HCT116 (cell line): ENCODE measurements around the gene KATNAL2.

Experiments used
- CBX3 ChIP-seq: IDR thresholded peaks from 2 replicates; pipeline ENCODE4 v1.6.1; 2012; ENCODE audit warnings: low read depth
- CEBPB ChIP-seq: IDR thresholded peaks from 2 replicates; pipeline ENCODE4 v1.6.1; 2012; ENCODE audit warnings: low read depth
- CTCF ChIP-seq, 3 experiments: fragments of 200-600 bp in 1 of 3; sonication (generic) in 1 of 3; IDR thresholded peaks in 2 of 3; conservative IDR thresholded peaks in 1 of 3; 2 replicates each; pipeline ENCODE4 v1.5.1; 2012 to 2017; ENCODE audit warnings: low read depth in 2 of 3, low read length in 2 of 3, antibody characterized with exemption in 1 of 3, borderline replicate concordance in 1 of 3, control low read depth in 1 of 3, mild to moderate bottlenecking in 1 of 3, mixed read lengths in 1 of 3, mixed run types in 1 of 3, moderate library complexity in 1 of 3; ENCODE audit not compliant: insufficient read depth in 1 of 3
- EGR1 ChIP-seq: IDR thresholded peaks from 2 replicates; pipeline ENCODE4 v1.6.1; 2012; ENCODE audit warnings: low read depth
- POLR2A ChIP-seq: IDR thresholded peaks from 2 replicates; pipeline ENCODE4 v1.7.0; 2011; ENCODE audit warnings: borderline replicate concordance; ENCODE audit not compliant: insufficient read depth, insufficient read length; ENCODE audit errors: extremely low read depth
- TF ChIP-seq, protein P1 (sequence below): IDR thresholded peaks from 2 replicates; pipeline ENCODE4 v1.6.1; 2012

DNA sequence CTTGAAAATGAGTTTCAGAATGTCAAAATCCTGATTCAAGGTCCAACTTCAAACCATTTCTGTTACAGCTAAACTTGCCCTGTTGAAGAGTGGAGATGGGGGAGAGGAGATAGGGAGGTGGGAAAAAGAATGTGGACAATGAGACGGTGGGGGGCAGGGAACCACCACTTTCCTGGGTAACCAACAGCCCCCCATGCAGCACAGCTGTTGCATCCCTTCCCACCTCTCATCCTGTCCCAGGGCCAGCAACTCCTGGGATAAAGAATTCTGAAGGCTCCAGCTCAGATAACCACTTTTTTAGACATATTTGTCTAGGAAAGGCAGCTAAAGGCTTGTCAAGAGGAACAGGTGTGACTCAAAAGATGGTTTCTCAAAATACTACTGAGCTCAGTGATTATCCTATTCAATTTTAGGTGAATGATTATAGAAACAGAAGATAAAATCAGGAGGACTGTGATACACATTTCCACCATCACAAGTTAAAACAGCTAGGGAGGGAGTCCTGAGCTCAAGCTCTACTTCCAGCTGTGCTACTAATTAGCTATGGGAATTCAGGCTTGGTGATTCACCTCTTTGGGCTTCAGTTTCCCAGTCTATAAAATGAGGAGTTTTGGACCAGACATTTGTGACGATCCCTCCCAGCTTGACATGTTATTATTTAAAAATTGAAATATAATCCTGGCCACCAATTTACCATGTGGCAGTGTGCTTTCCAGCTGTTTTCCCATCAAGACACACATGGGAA, 196.6 kb downstream of the KATNAL2 start:
- no peak for TF ChIP-seq CEBPB
- no peak for TF ChIP-seq EGR1
- no peak for TF ChIP-seq CTCF (IDR thresholded peaks at IDR 0.05 in 2 of 3, conservative IDR thresholded peaks at IDR 0.05 in 1 of 3; ENCODE audit: borderline replicate concordance in 1 of 3, insufficient read depth in 1 of 3, low read depth in 2 of 3, low read length in 2 of 3)
- no peak for TF ChIP-seq POLR2A
- TF ChIP-seq, protein P1, sequence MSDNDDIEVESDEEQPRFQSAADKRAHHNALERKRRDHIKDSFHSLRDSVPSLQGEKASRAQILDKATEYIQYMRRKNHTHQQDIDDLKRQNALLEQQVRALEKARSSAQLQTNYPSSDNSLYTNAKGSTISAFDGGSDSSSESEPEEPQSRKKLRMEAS: no peak
- no peak for TF ChIP-seq CBX3
